GM18499 (cell line): Measurements from ENCODE around the gene SRSF10.
"Not testable (repeated sequence)": the region's sequence is repeated elsewhere in the genome, so short reads cannot be mapped to it uniquely, and the experiment has no call there.

Source experiments
- ATAC-seq: cut with Tn5 transposase; IDR thresholded peaks from one replicate; pipeline ENCODE4 v1.9.1; 2021; ENCODE audit warnings: moderate number of reproducible peaks; ENCODE audit not compliant: insufficient read depth, unreplicated experiment

The SRSF10 gene

GRCh38 chr1:23979881-23980727 lies at the start of gene SRSF10:
TSS of gene SRSF10 (minus strand) at chr1:23980327. CDS start at chr1:23980255, 72 bp downstream.
- peak; percentile 68 for ATAC-seq

- ATAC-seq = no peak
Measured at GRCh38 chr1:24027838-24028468, 47.8 kb upstream of the SRSF10 start.

GRCh38 chr1:24022581-24023361 lies 42.6 kb upstream of the SRSF10 start:
- ATAC-seq = no peak

- ATAC-seq = no peak
Measured at GRCh38 chr1:24021403-24022266, 41.5 kb upstream of the SRSF10 start.

- no peak for ATAC-seq
Measured at GRCh38 chr1:24020470-24020869, 40.3 kb upstream of the SRSF10 start.

- ATAC-seq = no peak
Measured at GRCh38 chr1:24020025-24020424, 39.9 kb upstream of the SRSF10 start.

GRCh38 chr1:24018611-24019580 lies 38.8 kb upstream of the SRSF10 start:
- ATAC-seq = no peak

- ATAC-seq = no peak
Measured at GRCh38 chr1:24015221-24016210, 35.4 kb upstream of the SRSF10 start.

GRCh38 chr1:24012878-24013277 lies 32.8 kb upstream of the SRSF10 start:
- not testable (repeated sequence) for ATAC-seq

- no peak for ATAC-seq
Measured at GRCh38 chr1:24010650-24011049, 30.5 kb upstream of the SRSF10 start.

GRCh38 chr1:24009406-24009805 lies 29.3 kb upstream of the SRSF10 start:
- ATAC-seq = no peak

- not testable (repeated sequence) for ATAC-seq
Measured at GRCh38 chr1:24008574-24009184, 28.6 kb upstream of the SRSF10 start.

GRCh38 chr1:24007079-24007478 lies 27.0 kb upstream of the SRSF10 start:
- no peak for ATAC-seq

GRCh38 chr1:24005163-24005562 lies 25.0 kb upstream of the SRSF10 start:
- ATAC-seq = no peak

- ATAC-seq = no peak
Measured at GRCh38 chr1:24004132-24004531, 24.0 kb upstream of the SRSF10 start.

- no peak for ATAC-seq
Measured at GRCh38 chr1:24003331-24003972, 23.3 kb upstream of the SRSF10 start.

- ATAC-seq = no peak
Measured at GRCh38 chr1:24002695-24003094, 22.6 kb upstream of the SRSF10 start.
